HG02610 (cell line): ENCODE data around the gene RNASEH1.

Experiments
- ATAC-seq: cut with Tn5 transposase; IDR thresholded peaks from one replicate; pipeline ENCODE4 v1.9.1; 2021; ENCODE audit warnings: mild to moderate bottlenecking, moderate library complexity; ENCODE audit not compliant: unreplicated experiment

Gene RNASEH1

DNA sequence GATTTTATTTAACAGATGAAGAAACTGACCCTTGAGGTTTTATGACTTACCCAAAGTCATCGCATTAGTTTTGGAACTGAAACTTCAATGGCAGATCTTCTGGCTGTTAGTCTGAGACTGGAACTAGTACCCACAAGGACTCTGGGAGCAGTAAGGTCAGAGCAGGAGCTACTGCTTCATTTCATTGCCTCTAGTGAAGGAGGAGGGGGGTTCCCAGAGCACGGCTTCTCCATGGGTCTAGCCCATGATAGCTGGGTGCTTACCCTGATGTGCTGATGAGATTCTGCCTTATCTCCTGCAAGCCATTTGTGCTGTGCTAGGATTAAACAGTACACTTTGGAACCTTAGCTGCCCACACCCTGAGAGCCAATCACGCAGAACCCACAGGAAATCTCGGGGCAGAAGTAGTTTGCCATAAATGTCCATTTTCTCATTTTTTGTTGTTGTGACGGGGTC, 5.4 kb upstream of the RNASEH1 start:
- ATAC-seq = peak; percentile 61

GRCh38 chr2:3557639-3558204, 411 bp downstream of the RNASEH1 start:
- ATAC-seq = peak; percentile 16

GRCh38 chr2:3553946-3554345, 4.2 kb downstream of the RNASEH1 start:
- no peak for ATAC-seq

- no peak for ATAC-seq
These were observed 10.2 kb downstream of the RNASEH1 start for GRCh38 chr2:3547915-3548314.

DNA sequence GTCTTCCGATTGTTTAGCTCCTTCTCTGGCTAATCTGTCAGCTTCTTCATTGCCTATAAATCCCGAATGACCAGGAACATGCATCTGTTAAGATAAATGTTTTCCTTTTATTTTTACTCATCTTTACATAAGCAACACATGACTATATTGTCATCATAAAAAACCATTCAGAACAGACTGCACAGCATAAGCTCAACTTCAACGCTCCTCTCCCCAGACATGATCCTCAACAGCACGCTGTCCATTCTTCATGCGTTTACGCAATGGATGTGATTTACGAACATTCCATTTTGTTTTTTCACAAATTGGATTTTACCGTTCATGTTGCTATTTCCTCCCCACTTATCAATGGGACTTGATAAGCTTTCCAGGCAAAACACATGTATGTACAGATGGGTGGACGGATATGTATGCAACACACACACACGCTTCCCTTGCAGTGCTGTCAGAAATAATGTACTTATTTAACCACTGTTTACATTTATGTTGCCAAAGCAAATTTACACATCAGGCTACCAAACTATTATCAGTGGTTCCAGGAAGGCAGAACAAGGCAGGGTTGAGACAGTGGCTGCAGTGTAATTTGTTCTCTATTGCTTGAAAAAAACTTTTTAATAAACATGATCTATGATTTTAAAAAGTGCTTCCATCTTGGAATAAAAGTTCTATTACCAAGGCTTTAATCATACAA, 12.2 kb downstream of the RNASEH1 start:
- no peak for ATAC-seq

GRCh38 chr2:3543023-3543683, 15.0 kb downstream of the RNASEH1 start:
- no peak for ATAC-seq

GRCh38 chr2:3542107-3542506, 16.0 kb downstream of the RNASEH1 start:
- no peak for ATAC-seq

DNA sequence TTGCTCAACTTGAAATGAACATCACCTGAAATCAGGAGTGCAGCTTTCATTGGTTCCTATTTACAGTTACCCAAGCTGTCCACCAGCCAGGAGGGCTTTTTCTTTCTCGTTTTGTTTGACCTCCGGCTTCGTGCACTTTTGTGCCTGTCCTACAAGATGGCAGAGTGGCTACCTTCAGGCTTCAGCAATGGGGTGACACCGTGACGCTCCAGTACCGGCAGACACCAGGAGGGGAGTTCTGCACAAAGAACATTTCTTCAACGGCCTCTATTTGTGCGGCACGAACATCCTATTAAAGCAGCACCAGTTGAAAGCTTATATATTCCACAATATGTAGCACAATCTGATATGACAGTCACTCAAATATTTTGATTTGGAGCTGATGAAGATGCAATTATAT, 18.3 kb downstream of the RNASEH1 start:
- no peak for ATAC-seq

DNA sequence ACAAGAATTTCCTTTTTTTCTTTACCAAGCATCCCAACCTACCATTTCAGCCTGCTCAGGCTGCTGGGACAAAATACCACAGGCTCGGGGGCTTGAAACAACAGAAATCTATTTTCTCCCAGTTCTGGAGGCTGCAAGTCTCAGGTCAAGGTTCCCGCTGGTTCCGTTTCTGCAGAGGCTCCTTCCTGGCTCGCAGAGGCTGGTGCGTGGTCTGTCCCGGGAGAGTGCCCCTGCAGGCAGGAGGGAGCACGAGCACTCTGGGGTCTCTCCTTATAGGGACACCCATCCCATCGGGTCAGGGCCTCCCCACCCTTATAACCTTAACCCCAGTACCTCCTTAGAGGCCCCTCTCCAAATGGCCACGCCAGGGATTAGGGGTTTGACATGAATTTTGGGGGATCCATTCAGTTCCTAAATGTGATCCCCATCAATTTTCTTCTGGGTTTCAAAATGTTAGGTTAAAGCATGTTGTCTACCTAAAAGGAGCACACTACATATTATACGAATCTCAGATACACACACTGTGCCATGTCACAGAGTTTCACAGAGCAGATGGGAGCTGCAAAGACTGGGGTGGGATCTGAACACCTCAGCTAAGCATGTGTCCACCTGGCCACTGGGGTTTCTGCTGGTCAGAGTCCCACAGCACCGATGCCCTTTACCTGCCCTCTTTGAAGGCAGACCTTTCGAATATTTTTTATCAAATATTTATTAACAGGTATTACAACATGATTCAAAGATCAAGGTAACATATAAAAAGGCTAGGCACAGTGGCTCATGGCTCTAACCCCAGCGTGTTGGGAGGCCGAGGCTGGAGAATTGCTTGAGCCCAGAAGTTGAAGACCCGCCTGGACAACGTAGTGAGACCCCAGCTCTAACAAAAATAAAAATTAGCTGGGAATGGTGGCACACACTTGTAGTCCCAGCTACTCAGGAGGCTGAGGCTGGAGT, 21.2 kb downstream of the RNASEH1 start:
- peak; percentile 67 for ATAC-seq

- no peak for ATAC-seq
These were observed 22.1 kb downstream of the RNASEH1 start for GRCh38 chr2:3535794-3536681.

DNA sequence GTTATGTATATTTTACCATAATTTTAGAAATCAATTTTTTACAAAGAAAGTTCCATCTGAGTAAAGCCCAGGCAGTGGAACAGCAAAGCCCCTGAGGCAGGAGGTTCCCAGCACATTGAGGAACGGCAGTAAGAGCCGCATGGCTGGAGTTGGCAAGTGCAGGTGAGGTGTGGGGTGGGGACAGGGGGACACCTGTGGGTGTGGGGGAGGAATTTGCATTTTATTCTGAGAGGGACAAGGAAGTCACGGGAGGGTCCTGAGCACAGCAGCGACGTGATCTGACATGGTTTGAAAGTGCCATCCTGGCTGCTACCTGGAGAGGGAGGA, 22.7 kb downstream of the RNASEH1 start:
- no peak for ATAC-seq

GRCh38 chr2:3534251-3534814, 23.8 kb downstream of the RNASEH1 start:
- ATAC-seq = no peak

- no peak for ATAC-seq
These were observed 24.3 kb downstream of the RNASEH1 start for GRCh38 chr2:3533836-3534235.

DNA sequence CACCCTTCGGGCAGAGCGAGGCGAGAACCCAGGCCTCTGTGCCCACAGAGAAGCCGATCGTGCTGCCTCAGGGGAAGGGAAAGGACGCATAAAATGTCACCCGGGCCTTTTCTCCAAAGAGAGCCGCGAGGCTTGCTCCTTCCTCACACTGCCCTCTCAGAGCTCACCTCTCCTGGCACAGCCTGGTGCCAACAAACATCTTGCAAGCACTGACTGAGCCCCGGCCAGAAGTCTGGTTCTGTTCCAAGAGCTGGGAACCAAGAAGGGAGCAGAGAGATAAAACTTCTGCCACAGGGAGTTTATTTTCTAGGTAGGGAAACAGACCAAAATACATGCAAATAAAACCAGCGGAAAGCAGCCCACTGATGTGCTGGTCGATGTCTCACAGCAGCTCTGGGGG, 25.2 kb downstream of the RNASEH1 start:
- no peak for ATAC-seq

- ATAC-seq = no peak
These were observed 28.7 kb downstream of the RNASEH1 start for GRCh38 chr2:3529316-3530025.

GRCh38 chr2:3527886-3528785, 30.0 kb downstream of the RNASEH1 start:
- no peak for ATAC-seq

DNA sequence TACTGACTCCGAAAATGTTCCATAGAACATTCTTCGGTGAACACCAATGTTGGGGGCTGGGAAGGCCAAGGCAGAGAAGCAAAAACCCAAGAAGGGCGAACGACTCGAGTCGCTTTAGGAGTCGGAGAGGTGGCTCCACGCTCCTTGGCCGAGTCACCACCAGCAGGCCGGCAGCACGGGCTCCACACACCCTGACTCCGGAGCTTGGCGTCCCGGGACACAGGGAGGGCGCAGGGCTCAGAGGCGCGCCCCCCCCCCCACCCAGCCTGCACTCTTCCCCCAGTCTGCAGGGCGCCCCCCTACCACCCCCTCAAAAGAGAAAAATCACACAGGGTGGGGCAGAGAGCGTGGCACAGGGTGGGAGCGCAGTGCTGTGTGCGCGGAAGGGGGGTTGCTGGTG, 31.3 kb downstream of the RNASEH1 start:
- no peak for ATAC-seq

DNA sequence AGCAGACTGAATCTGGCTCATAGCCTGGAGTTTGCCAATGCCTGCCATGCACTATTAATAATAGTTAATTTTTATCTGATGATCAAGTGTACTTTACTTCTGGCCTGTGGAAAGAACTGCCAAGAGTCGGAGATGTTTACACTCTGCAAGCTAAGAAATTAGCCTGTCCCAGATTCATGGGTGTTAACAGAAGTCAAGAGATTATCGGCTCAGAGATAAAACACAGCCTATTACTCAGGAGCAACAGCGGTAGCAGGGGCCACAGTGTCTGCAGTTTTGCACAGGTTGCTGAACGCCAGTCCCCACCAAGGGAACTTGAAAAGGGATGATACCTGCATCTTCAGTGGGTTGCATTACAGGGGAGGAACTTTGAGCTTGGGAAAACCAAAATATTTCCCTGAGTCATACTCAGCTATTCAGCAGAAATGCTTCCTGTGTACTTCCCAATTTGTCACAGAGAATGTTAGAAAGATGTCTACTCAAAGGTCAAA, 34.5 kb downstream of the RNASEH1 start:
- no peak for ATAC-seq
